Adrenal gland (tissue), 5 donors: ENCODE measurements around the gene SERPINA3.

ENCODE experiments used
- POLR2A ChIP-seq, 2 donors: fragments of 450-650 bp; IDR thresholded peaks; one replicate each; pipeline ENCODE4 v1.6.1; 2017; ENCODE audit warnings: antibody characterized with exemption in 2 of 2, mild to moderate bottlenecking in 2 of 2, moderate library complexity in 1 of 2
- TF ChIP-seq, protein P1 (sequence below), 6 experiments: fragments of 450-650 bp in 4 of 6; fragments of 200-600 bp in 2 of 6; sonication (generic) in 1 of 6; IDR thresholded peaks; 1 replicate in 5 of 6; 2 replicates in 1 of 6; pipeline versions ENCODE4 v1.5.1 to v1.8.0; 2016 to 2021; ENCODE audit warnings: antibody characterized with exemption in 6 of 6, mild to moderate bottlenecking in 2 of 6, moderate library complexity in 1 of 6
- donor health status: DM: no; HTN: no; CAD: no.

DNA sequence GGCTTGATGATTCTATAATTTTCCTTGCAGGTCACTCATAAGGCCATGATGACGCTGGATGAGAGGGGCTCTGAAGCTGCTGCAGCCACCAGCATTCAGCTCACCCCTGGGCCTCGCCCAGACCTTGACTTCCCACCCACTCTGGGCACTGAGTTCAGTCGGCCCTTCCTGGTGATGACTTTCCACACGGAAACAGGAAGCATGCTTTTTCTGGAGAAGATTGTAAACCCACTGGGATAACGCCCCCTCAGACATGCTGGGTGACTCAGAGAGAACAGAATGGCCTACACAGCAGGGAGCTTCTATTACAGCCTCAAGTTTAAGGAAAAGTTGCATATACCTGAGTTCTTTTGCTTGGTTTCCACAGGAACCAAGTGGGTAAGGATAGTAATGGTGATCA is 34.3 kb downstream of the SERPINA3 start:
- TF ChIP-seq, protein P1, sequence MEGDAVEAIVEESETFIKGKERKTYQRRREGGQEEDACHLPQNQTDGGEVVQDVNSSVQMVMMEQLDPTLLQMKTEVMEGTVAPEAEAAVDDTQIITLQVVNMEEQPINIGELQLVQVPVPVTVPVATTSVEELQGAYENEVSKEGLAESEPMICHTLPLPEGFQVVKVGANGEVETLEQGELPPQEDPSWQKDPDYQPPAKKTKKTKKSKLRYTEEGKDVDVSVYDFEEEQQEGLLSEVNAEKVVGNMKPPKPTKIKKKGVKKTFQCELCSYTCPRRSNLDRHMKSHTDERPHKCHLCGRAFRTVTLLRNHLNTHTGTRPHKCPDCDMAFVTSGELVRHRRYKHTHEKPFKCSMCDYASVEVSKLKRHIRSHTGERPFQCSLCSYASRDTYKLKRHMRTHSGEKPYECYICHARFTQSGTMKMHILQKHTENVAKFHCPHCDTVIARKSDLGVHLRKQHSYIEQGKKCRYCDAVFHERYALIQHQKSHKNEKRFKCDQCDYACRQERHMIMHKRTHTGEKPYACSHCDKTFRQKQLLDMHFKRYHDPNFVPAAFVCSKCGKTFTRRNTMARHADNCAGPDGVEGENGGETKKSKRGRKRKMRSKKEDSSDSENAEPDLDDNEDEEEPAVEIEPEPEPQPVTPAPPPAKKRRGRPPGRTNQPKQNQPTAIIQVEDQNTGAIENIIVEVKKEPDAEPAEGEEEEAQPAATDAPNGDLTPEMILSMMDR (IDR thresholded peaks at IDR 0.05) = no peak
- TF ChIP-seq POLR2A (IDR thresholded peaks at IDR 0.05) = no peak
